HFFc6 (cell line): Measurements from ENCODE around the gene NR6A1. TPM values are rescaled to one million over a fixed set of nuclear protein-coding genes. Genes with fewer than 3 reads are reported as not detected.

ENCODE experiments used
- DNase-seq: peaks from one replicate; pipeline ENCODE4 v3.0.0-alpha.2; 2018
- H3K27ac Mint-ChIP-seq: 2 replicates; pipeline ENCODE4 v1.8.0; 2020; ENCODE audit warnings: mild to moderate bottlenecking, mixed read lengths
- H3K27me3 Mint-ChIP-seq: 2 replicates; pipeline ENCODE4 v1.8.0; 2021; ENCODE audit warnings: mild to moderate bottlenecking, moderate library complexity, mixed read lengths; ENCODE audit not compliant: insufficient read depth
- H3K36me3 Mint-ChIP-seq: 2 replicates; pipeline ENCODE4 v1.8.0; 2021; ENCODE audit warnings: low read depth, mixed read lengths
- H3K4me1 Mint-ChIP-seq: 2 replicates; pipeline ENCODE4 v1.8.0; 2020; ENCODE audit warnings: low read depth, mixed read lengths
- H3K4me3 Mint-ChIP-seq: 2 replicates; pipeline ENCODE4 v1.8.0; 2020; ENCODE audit warnings: mild to moderate bottlenecking, moderate library complexity, mixed read lengths
- H3K9me3 Mint-ChIP-seq: 2 replicates; pipeline ENCODE4 v1.8.0; 2020; ENCODE audit warnings: mild to moderate bottlenecking, mixed read lengths
- total RNA-seq, 6 experiments: library from RNA; stranded (reverse); fragmentation: NEBNext Ultra II Directional; extraction: Animal tissue kit (Norgen Biotek cat#: 25700); gene quantifications; 2 replicates in 1 of 6; 3 replicates in 5 of 6; pipeline ENCODE4 v1.2.3, GENCODE V29; 2021
- TF ChIP-seq, protein P1 (sequence below): fragments of 200-600 bp; sonication (generic); IDR thresholded peaks from 2 replicates; pipeline ENCODE4 v1.5.0; 2021; ENCODE audit warnings: antibody characterized with exemption, mild to moderate bottlenecking

Gene NR6A1
- total RNA-seq, 6 experiments from 2014 or later, result 0.05 to 0.26 (median 0.13) TPM

DNA sequence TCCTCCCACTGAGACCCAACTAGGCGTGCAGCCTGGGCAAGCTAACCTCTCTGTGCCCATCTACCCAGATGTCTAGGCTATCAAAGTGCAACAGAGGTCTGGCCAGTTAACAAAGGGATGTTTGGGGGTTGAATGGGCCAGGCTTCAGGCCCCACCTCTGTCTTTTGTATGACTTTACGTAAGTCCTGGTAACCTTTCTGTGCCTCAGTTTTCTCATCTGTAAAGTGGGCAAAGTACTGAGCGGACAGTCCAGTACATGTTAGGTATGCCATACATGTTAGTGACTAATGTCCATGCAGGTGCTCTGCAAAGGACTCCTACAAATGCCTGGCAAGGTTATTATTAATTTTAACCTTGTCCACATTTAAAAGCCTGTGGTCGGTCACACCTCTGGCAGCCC, 277.9 kb downstream of the NR6A1 start:
- H3K36me3 Mint-ChIP-seq, result no peaks in the 10 kb centered on the region
- TF ChIP-seq, protein P1, sequence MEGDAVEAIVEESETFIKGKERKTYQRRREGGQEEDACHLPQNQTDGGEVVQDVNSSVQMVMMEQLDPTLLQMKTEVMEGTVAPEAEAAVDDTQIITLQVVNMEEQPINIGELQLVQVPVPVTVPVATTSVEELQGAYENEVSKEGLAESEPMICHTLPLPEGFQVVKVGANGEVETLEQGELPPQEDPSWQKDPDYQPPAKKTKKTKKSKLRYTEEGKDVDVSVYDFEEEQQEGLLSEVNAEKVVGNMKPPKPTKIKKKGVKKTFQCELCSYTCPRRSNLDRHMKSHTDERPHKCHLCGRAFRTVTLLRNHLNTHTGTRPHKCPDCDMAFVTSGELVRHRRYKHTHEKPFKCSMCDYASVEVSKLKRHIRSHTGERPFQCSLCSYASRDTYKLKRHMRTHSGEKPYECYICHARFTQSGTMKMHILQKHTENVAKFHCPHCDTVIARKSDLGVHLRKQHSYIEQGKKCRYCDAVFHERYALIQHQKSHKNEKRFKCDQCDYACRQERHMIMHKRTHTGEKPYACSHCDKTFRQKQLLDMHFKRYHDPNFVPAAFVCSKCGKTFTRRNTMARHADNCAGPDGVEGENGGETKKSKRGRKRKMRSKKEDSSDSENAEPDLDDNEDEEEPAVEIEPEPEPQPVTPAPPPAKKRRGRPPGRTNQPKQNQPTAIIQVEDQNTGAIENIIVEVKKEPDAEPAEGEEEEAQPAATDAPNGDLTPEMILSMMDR, result no peak
- no peak overlapping the region for H3K27ac Mint-ChIP-seq
- H3K4me3 Mint-ChIP-seq, result no peak overlapping the region
- DNase-seq, result no peak
- no peaks in the 10 kb centered on the region for H3K9me3 Mint-ChIP-seq
- peaks cover 52% of the 10 kb centered on the region for H3K27me3 Mint-ChIP-seq
- no peaks in the 10 kb centered on the region for H3K4me1 Mint-ChIP-seq

DNA sequence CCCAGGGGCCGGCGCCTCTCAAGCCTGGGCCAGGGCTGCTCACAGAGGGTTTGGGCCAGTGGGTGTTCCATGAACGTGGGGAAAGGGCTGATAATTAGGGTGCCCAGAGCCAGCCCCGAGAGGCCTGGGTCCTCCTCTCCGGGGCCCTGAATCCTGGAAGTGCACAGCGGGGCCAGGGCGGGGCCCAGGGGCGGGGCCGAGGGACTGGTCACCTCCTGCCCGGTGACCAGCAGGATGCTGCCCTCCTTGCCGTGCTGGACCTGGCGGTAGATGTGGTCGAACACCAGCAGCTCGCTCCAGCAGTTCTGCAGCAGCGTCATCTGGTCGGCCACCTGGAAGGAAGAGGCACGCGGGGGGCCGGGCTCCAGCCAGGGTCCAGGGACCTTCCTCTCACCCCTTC, 278.3 kb downstream of the NR6A1 start:
- H3K9me3 Mint-ChIP-seq, result no peaks in the 10 kb centered on the region
- H3K36me3 Mint-ChIP-seq, result no peaks in the 10 kb centered on the region
- no peak overlapping the region for H3K27ac Mint-ChIP-seq
- no peak for DNase-seq
- no peak overlapping the region for H3K4me3 Mint-ChIP-seq
- H3K27me3 Mint-ChIP-seq, result peaks cover 51% of the 10 kb centered on the region
- no peaks in the 10 kb centered on the region for H3K4me1 Mint-ChIP-seq
- TF ChIP-seq, protein P1, result no peak

DNA sequence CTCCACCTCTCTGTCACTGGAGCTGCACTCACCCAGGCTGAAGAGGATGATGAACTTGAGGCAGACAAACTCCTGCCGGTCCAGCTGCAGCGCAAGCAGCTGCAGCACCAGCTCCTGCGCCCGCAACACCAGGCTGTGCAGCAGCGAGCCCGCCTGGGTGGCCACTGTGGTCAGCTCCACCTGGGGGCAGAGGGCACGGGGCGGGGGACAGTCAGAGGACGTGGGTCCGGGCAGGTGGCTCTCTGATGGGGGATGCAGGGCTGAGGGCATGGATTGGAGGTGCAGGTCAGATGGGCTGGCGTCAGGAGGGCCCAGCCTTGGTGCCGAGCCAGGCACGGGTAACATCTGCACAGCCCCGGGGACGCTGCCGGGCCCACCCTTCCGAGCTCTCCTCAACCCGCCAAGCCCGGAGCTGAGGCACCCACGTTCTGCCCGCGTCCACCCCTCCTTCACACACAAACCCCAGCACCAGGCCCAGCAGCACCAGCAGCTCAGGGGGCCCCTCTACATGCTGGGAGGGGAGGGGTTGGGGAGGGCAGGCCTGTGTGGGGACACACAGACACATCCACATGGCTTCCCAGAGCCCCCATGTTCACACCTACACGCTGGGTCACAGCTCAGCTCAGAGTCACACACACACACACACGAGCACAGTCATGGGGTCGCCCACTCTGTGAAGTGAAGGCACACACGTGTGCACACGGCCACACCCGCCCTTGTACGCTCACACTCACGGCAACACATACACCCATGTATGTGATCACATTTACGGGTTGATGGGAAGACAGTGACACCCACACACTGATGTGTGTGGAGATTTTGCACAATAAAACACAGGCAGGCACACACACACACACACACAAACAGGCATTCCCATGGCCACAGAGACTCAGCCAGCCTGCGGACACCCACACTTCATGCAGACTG, 279.8 kb downstream of the NR6A1 start:
- no peak for DNase-seq
- Mint-ChIP-seq H3K4me1 (no peaks in the 10 kb centered on the region), H3K9me3 (no peaks in the 10 kb centered on the region), H3K27ac (no peak overlapping the region), H3K36me3 (no peaks in the 10 kb centered on the region), H3K27me3 (peaks cover 52% of the 10 kb centered on the region), H3K4me3 (no peak overlapping the region)
- TF ChIP-seq, protein P1, result no peak

DNA sequence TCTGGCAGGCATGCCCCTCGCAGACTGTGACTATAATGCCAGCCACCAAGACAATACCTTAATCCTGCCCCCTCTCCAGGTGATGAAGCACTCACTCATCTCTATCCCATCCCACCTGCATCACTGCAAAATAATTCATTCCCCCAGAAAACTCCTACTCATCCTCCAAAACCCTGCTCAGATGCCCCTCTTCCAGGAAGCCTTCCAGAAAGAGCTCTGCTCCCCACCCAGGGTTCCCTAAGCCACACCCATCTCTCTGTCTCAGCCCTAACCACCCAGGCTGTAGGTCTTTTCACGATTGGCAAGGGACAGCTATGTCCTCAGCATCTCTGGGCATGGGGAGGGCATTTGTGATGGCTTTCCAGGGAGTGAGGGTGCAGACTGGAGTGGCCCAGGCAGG, 281.1 kb downstream of the NR6A1 start:
- no peaks in the 10 kb centered on the region for H3K36me3 Mint-ChIP-seq
- TF ChIP-seq, protein P1, result no peak
- no peak overlapping the region for H3K27ac Mint-ChIP-seq
- peaks cover 53% of the 10 kb centered on the region for H3K27me3 Mint-ChIP-seq
- no peak overlapping the region for H3K4me3 Mint-ChIP-seq
- no peaks in the 10 kb centered on the region for H3K9me3 Mint-ChIP-seq
- no peaks in the 10 kb centered on the region for H3K4me1 Mint-ChIP-seq
- DNase-seq, result no peak

DNA sequence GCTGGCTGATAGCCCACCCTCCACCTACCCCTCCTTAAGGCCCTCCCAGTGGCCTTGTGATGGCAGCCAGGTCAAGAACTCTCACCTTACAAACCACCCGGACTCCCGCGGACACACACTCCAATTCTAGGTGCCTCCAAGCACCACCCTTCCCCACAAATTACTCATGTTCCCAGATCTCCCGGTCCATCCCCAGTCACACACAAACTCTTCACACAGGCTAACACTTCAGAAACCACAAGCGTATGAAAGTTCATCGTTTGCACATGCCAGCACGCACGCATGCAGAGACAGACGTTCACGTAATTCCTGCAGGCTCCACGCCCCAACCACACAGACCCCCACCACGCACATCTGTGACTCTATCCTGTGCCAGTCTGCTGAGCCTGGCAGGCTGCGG, 281.9 kb downstream of the NR6A1 start:
- Mint-ChIP-seq H3K4me1 (no peaks in the 10 kb centered on the region), H3K9me3 (no peaks in the 10 kb centered on the region), H3K4me3 (no peak overlapping the region), H3K27me3 (peaks cover 47% of the 10 kb centered on the region), H3K27ac (no peak overlapping the region), H3K36me3 (no peaks in the 10 kb centered on the region)
- DNase-seq, result peak; percentile 13
- TF ChIP-seq, protein P1, result no peak
